Ramos (cell line): ENCODE data around the gene FAM131C.
"Not testable (repeated sequence)": the region's sequence is repeated elsewhere in the genome, so short reads cannot be mapped to it uniquely, and the experiment has no call there.

ENCODE experiments used
- in situ Hi-C: fragments of 300-500 bp; cut with MboI; formaldehyde crosslinking; loops from one replicate; pipeline ENCODE4 v1.14.3; 2022; ENCODE audit warnings: low sequenced_read_pairs; ENCODE audit not compliant: unreplicated experiment

FAM131C gene

GRCh38 chr1:16063226-16063829 is 10.1 kb downstream of the FAM131C start:
- in situ Hi-C loops, result no loop called here

- in situ Hi-C loops, result not testable (repeated sequence)
These were observed 10.8 kb downstream of the FAM131C start for GRCh38 chr1:16062687-16063075.

GRCh38 chr1:16061989-16062686 is 11.3 kb downstream of the FAM131C start:
- in situ Hi-C loops, result not testable (repeated sequence)

GRCh38 chr1:16061266-16061665 is 12.2 kb downstream of the FAM131C start:
- in situ Hi-C loops, result no loop called here

- in situ Hi-C loops, result not testable (repeated sequence)
These were observed 14.9 kb downstream of the FAM131C start for GRCh38 chr1:16058394-16059120.

GRCh38 chr1:16057314-16057915 is 16.0 kb downstream of the FAM131C start:
- in situ Hi-C loops, result not testable (repeated sequence)

- in situ Hi-C loops, result not testable (repeated sequence)
These were observed 16.9 kb downstream of the FAM131C start for GRCh38 chr1:16056521-16056912.

GRCh38 chr1:16055613-16056520 is 17.6 kb downstream of the FAM131C start:
- in situ Hi-C loops, result no loop called here

- in situ Hi-C loops, result no loop called here
These were observed 18.6 kb downstream of the FAM131C start for GRCh38 chr1:16054598-16055540.

- in situ Hi-C loops, result no loop called here
These were observed 19.5 kb downstream of the FAM131C start for GRCh38 chr1:16053781-16054502.

- in situ Hi-C loops, result not testable (repeated sequence)
These were observed 21.5 kb downstream of the FAM131C start for GRCh38 chr1:16051949-16052348.

- in situ Hi-C loops, result no loop called here
These were observed 22.4 kb downstream of the FAM131C start for GRCh38 chr1:16051039-16051438.

- in situ Hi-C loops, result no loop called here
These were observed 23.1 kb downstream of the FAM131C start for GRCh38 chr1:16050328-16050727.

- in situ Hi-C loops, result no loop called here
These were observed 24.8 kb downstream of the FAM131C start for GRCh38 chr1:16048573-16049189.

GRCh38 chr1:16047791-16048475 is 25.5 kb downstream of the FAM131C start:
- in situ Hi-C loops, result no loop called here

GRCh38 chr1:16046842-16047241 is 26.6 kb downstream of the FAM131C start:
- in situ Hi-C loops, result no loop called here

GRCh38 chr1:16043950-16044349 is 29.5 kb downstream of the FAM131C start:
- in situ Hi-C loops, result no loop called here
